Inflammatory macrophage treated with lipopolysaccharide for 1 hour (primary cell): Measurements from ENCODE around the gene RPS21.

ENCODE experiments used
- DNase-seq, 2 donors: peaks; one replicate each; pipeline ENCODE4 v3.0.0-alpha.2; 2020 to 2022

Gene RPS21

DNA sequence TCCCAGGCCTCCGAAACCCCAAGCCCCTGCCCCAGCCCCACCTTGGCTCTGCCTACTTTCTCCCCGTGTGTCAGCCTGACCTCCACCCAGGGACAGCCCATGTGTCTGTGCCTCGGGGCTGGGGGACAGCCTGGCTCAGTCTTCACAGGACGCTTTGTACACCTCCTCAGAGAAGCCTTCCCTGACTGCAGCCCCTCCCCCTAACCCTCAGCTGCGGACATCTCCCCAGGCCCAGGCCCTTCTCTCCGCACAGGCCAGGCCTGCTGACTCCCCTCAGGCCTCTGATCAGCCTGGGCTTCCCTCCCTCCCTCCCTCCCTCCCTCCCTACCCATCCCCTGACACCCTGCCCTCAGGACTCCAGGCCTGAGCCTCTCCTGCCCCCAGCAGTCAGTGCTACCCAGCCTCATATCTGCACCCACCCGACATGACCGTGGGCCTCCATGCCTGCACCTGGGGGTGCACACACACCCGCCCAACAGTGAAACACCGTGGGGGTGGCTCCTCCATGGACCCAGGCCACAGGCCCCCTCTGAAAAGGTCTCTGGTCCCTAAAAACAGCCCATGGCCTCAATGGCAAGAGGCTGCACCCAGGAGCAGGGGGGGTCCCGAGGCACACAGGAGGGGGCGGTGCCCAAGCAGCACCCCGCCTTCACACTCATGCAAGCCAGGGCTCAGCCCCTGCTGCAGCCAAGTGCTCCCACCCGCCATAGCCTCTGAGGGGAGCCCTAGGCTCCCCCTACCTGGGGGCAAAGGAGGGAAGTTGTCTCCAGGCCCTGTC lies 32.7 kb upstream of the RPS21 start:
- no peak for DNase-seq

GRCh38 chr20:62354811-62355341 lies 32.0 kb upstream of the RPS21 start:
- DNase-seq: no peak

- DNase-seq: no peak
Observed at GRCh38 chr20:62355516-62355877, 31.4 kb upstream of the RPS21 start.

DNA sequence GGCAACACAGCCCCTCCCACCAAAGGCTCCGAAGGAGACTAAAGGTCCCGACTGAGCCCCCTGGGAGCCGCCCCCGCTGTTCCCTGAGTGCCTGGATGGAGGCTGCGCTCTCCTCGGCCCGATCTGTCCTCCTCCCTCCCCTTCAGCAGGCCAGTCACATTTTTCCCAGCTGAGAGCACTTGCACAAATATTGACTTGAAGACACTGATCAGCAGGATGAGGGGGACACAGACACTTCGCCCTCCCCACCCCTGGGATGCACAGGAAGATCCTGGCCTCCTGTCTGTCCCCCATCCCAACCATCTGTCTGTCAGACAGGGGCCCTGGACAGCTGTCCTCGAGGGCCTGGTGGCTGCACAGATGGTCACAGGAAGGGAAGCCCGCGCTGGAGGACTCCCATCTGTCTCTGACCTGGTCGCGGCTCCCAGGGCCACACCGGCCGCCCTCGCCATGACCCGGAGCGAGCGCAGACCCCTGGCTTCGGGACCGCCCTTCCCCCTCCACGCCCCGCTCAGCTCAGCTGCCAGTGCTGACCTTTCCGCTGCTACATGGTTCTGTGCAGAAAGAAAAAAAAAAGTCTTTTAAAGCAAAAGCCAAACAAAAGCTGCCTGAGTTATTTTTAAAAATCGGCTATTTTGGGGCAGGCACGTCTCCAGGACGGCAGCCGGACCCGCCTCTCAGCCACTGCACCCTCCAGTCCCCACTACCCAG lies 30.9 kb upstream of the RPS21 start:
- DNase-seq: no peak

DNA sequence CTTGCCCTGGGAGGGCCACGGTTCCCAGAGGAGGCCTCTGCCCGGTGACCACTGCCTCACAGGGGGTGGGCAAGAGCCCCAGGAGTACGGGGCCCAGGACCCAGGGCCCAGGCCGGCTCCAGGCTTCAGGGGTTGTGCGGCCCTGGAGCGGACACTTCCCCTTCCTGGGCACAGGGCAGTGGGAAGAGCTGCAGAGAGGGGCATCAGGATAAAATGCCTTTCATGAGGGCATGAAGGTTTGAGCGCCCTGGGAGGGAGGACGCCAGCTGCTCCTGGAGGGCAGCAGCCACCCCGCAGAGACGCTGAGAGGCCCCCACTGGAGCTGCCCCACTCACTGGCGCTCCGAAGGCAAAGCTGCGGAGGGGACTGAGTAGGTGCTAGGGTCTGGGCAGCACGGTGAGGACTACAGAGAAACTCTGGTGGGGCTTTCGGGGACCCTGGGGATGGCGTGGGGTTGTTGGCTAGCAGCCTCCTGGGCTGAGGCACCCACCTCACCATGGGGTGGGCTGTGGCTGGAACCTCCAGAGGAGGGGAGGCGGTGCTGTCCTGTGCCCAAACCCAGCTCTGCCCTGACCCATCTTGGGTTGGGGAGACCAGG lies 30.2 kb upstream of the RPS21 start:
- DNase-seq: no peak

GRCh38 chr20:62357187-62357667 lies 29.7 kb upstream of the RPS21 start:
- DNase-seq: no peak

DNA sequence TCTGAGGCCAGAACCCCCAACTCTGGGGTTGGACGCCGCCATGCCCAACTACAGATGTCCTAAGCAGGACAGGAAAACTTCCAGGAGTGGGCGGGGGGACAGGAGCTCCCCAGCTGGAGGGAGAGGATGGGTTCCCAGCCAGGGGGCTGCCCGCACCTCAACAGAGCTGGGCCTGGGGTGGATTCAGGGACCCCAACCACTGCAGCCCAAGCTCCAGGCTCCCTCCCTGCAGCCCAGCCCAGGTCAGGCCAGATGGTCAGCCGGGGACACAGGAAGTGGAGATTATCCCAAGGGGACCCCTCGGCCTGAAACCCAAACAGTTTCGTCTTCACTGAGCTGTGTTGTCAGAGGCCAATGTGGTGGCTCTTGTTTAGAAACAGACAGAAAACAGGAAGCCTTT lies 29.2 kb upstream of the RPS21 start:
- DNase-seq: no peak

- no peak for DNase-seq
Observed at GRCh38 chr20:62358171-62359042, 28.5 kb upstream of the RPS21 start.

- DNase-seq: no peak
Observed at GRCh38 chr20:62359043-62359490, 27.8 kb upstream of the RPS21 start.

DNA sequence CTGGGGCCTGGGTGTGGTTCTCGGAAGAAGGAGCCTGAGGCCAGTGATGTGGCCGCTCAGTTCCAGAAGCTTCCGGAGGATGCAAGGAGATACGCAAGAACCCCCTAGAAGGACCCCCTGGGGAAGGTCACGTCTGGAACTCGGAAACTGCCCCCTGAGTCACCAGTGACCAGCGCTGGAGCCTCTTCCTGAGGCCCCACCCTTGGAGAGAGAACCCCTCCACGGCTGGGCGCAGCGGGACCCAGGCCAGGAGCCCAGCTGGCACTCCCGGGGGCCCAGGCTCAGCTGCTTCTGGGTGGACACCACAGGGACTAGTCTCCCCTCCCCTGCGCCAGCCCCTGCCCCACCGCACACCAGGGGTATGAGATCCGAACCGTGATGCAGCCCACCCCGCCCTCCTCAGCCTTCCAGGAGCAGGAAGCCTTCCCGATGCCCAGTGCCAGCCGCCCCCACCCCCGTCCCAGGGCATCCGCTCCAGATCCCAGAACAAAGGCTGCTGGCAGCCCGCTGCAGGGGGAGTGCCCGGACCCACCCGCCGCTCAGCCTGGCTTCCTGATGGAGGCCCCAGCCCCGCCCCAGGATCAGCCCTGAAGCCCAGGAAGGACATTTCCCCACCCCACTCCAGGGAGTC lies 27.3 kb upstream of the RPS21 start:
- DNase-seq: no peak

- no peak for DNase-seq
Observed at GRCh38 chr20:62360854-62361798, 25.8 kb upstream of the RPS21 start.

GRCh38 chr20:62361799-62362589 lies 24.9 kb upstream of the RPS21 start:
- DNase-seq: no peak

GRCh38 chr20:62362590-62362940 lies 24.3 kb upstream of the RPS21 start:
- no peak for DNase-seq

- DNase-seq: no peak
Observed at GRCh38 chr20:62362991-62363919, 23.6 kb upstream of the RPS21 start.

- DNase-seq: no peak
Observed at GRCh38 chr20:62363920-62364851, 22.7 kb upstream of the RPS21 start.

- no peak for DNase-seq
Observed at GRCh38 chr20:62364911-62365736, 21.8 kb upstream of the RPS21 start.

DNA sequence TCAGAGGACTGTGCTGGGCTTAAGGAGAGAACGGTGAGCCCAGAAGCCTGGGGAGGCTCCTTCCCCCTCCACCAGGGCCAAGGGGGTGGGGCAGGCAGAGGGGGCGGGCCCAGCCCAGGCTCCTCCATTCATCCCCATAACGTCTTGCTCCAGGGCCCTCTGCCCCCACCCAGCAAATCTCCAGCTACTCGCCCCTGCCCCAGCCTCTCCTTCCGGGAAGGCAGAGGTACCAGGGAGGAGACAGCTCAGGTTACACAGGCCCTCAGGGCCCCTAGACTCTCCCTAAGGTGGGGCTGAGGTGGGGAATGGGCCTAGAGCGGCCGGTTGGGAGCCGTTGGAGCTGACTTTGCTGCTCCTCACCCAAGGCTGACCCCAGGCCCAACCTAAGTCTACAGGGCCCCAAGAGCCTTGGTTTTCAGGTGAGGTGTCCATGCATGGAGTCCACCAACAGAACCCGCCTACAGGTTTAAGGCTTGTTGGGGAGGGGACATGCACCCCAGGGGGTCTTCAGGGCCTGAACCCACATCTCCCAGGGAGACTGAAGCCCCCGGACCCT lies 21.0 kb upstream of the RPS21 start:
- DNase-seq: no peak
